ENCODE results near the gene CCDC116.

The CCDC116 gene

GRCh38 chr22:21591695-21592094 lies 40.9 kb upstream of the CCDC116 start:
- no peak overlapping the region for H3K9ac ChIP-seq (ENCODE audit: low read length)
- 0 out of 2 replicates have a peak, but pooled peaks cover 3% of the 10 kb centered on the region for H3K36me3 ChIP-seq (replicated peaks; ENCODE audit: insufficient read depth, low read length)
- H3K27me3 ChIP-seq (replicated peaks; ENCODE audit: insufficient read depth, low read length) = no peaks in the 10 kb centered on the region
- H3F3A ChIP-seq (ENCODE audit: insufficient read depth, low read length) = peaks cover 13% of the 10 kb centered on the region
- no peak overlapping the region for H3K4me3 ChIP-seq (ENCODE audit: low read length)
- H3K9me2 ChIP-seq (replicated peaks; ENCODE audit: insufficient read depth, low read length) = no peaks in the 10 kb centered on the region
- no peak for DNase-seq
- H2AFZ ChIP-seq (ENCODE audit: low read length) = no peak overlapping the region
- no peaks in the 10 kb centered on the region for H3K9me3 ChIP-seq (replicated peaks; ENCODE audit: insufficient read depth, low read length)
- H3K79me2 ChIP-seq (ENCODE audit: low read length) = peaks cover 95% of the 10 kb centered on the region
- peaks cover 57% of the 10 kb centered on the region for H4K20me1 ChIP-seq (ENCODE audit: insufficient read depth, low read length)
- no peak for TF ChIP-seq EZH2 (optimal IDR thresholded peaks at IDR 0.05; ENCODE audit: low read depth, low read length)
- TF ChIP-seq CTCF (IDR thresholded peaks at IDR 0.05; ENCODE audit: low read length) = no peak
- no peak for TF ChIP-seq EZH2phosphoT487 (IDR thresholded peaks at IDR 0.05; ENCODE audit: low read length)
- peaks cover 13% of the 10 kb centered on the region for H3K4me1 ChIP-seq (ENCODE audit: low read length)
- no peak overlapping the region for H3K4me2 ChIP-seq (ENCODE audit: low read depth, low read length)
- H3K27ac ChIP-seq (ENCODE audit: low read length) = no peak overlapping the region

GRCh38 chr22:21592422-21592821 lies 40.1 kb upstream of the CCDC116 start:
- Histone ChIP-seq H3K36me3 (replicated peaks; ENCODE audit: insufficient read depth, low read length) (0 out of 2 replicates have a peak, but pooled peaks cover 3% of the 10 kb centered on the region), H3K27ac (ENCODE audit: low read length) (no peak overlapping the region), H3K9me2 (replicated peaks; ENCODE audit: insufficient read depth, low read length) (no peaks in the 10 kb centered on the region), H3K4me3 (ENCODE audit: low read length) (no peak overlapping the region), H3K9me3 (replicated peaks; ENCODE audit: insufficient read depth, low read length) (no peaks in the 10 kb centered on the region), H3K9ac (ENCODE audit: low read length) (no peak overlapping the region), H3K79me2 (ENCODE audit: low read length) (peaks cover 96% of the 10 kb centered on the region), H3F3A (ENCODE audit: insufficient read depth, low read length) (peaks cover 10% of the 10 kb centered on the region), H3K27me3 (replicated peaks; ENCODE audit: insufficient read depth, low read length) (no peaks in the 10 kb centered on the region), H3K4me1 (ENCODE audit: low read length) (peaks cover 10% of the 10 kb centered on the region), H3K4me2 (ENCODE audit: low read depth, low read length) (no peak overlapping the region), H4K20me1 (ENCODE audit: insufficient read depth, low read length) (peaks cover 54% of the 10 kb centered on the region), H2AFZ (ENCODE audit: low read length) (no peak overlapping the region)
- no peak for TF ChIP-seq CTCF (IDR thresholded peaks at IDR 0.05; ENCODE audit: low read length)
- no peak for TF ChIP-seq EZH2 (optimal IDR thresholded peaks at IDR 0.05; ENCODE audit: low read depth, low read length)
- TF ChIP-seq EZH2phosphoT487 (IDR thresholded peaks at IDR 0.05; ENCODE audit: low read length) = no peak
- no peak for DNase-seq

- Histone ChIP-seq H3K27me3 (replicated peaks; ENCODE audit: insufficient read depth, low read length) (no peaks in the 10 kb centered on the region), H3K27ac (ENCODE audit: low read length) (no peak overlapping the region), H3K79me2 (ENCODE audit: low read length) (peaks cover 100% of the 10 kb centered on the region), H3F3A (ENCODE audit: insufficient read depth, low read length) (no peaks in the 10 kb centered on the region), H3K4me1 (ENCODE audit: low read length) (no peaks in the 10 kb centered on the region), H3K36me3 (replicated peaks; ENCODE audit: insufficient read depth, low read length) (0 out of 2 replicates have a peak, but pooled peaks cover 3% of the 10 kb centered on the region), H3K9me2 (replicated peaks; ENCODE audit: insufficient read depth, low read length) (no peaks in the 10 kb centered on the region), H3K4me3 (ENCODE audit: low read length) (no peak overlapping the region), H2AFZ (ENCODE audit: low read length) (no peak overlapping the region), H3K9me3 (replicated peaks; ENCODE audit: insufficient read depth, low read length) (no peaks in the 10 kb centered on the region), H3K4me2 (ENCODE audit: low read depth, low read length) (no peak overlapping the region), H4K20me1 (ENCODE audit: insufficient read depth, low read length) (peaks cover 49% of the 10 kb centered on the region), H3K9ac (ENCODE audit: low read length) (no peak overlapping the region)
- no peak for DNase-seq
- TF ChIP-seq CTCF (IDR thresholded peaks at IDR 0.05; ENCODE audit: low read length) = no peak
- TF ChIP-seq EZH2phosphoT487 (IDR thresholded peaks at IDR 0.05; ENCODE audit: low read length) = no peak
- no peak for TF ChIP-seq EZH2 (optimal IDR thresholded peaks at IDR 0.05; ENCODE audit: low read depth, low read length)
These were observed 38.9 kb upstream of the CCDC116 start for GRCh38 chr22:21593406-21594232.

All from MM.1S (cell line).